GM19452 (cell line): Measurements from ENCODE around the gene ZNF486.
"Not testable (repeated sequence)": the region's sequence is repeated elsewhere in the genome, so short reads cannot be mapped to it uniquely, and the experiment has no call there.

Experiments used
- ATAC-seq: cut with Tn5 transposase; IDR thresholded peaks from one replicate; pipeline ENCODE4 v1.9.1; 2021; ENCODE audit not compliant: unreplicated experiment

ZNF486 gene

DNA sequence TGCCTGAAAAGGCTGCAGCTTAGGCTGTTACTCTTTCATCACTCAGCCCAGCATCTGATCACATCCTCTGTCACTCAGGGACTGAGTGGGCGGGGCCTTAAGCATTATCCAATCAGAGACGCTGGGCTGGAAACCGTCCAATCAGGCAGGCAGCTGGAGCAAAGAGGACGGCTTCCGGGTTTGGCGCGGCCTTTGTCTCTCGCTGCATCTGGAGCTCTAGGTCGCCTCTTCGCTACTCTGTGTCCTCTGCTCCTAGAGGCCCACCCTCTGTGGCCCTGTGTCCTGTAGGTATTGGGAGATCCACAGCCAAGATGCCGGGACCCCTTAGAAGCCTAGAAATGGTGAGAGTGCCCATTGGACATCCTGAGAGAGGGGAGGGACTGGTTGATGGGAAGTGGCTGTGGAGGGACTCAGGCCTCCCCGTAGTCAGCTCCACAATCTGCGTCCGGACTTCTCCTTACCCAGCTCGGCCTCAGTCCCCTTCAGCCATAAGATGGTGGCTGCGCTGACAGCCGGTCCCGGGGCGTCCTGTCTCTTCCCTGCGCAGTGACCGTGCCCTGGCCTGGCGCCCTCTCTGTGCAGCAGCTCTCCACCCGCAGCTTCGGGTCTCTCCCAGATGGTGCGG, at the start of gene ZNF486:
Gene ZNF486, plus strand, starts transcription at position 195 of the 625 bp plus-strand sequence. Its CDS starts 117 bp downstream, at position 312.
- peak; percentile 95 for ATAC-seq

DNA sequence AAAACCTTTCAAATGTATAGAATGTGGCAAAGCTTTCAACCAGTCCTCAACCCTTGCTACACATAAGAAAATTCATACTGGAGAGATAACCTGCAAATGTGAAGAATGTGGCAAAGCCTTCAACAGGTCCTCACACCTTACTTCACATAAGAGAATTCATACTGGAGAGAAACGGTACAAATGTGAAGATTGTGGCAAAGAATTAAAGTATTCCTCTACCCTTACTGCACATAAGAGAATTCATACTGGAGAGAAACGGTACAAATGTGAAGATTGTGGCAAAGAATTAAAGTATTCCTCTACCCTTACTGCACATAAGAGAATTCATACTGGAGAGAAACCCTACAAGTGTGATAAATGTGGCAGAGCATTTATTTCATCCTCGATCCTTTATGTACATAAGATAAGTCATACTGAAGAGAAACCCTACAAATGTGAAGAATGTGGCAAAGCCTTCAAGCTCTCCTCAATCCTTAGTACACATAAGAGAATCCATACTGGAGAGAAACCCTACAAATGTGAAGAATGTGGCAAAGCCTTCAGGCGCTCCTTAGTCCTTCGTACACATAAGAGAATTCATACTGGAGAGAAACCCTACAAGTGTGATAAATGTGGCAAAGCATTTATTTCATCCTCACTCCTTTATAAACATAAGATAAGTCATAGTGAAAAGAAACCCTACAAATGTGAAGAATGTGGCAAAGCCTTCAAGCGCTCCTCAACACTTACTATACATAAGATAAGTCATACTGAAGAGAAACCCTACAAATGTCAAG, 48.8 kb upstream of the ZNF486 start:
- ATAC-seq: not testable (repeated sequence)

DNA sequence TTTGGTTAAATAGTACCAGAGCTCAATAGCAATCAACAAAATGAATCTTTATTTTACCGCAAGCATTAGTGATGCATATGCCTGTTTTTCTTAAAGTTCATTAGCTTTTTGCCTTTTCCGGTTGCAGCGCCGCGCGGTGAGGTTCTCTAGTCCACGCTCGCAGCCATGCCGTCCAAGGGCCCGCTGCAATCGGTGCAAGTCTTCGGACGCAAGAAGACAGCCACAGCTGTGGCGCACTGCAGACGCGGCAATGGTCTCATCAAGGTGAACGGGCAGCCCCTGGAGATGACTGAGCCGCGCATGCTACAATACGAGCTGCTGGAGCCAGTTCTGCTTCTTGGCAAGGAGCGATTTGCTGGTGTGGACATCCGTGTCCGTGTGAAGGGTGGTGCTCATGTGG, 42.1 kb upstream of the ZNF486 start:
- ATAC-seq: no peak

DNA sequence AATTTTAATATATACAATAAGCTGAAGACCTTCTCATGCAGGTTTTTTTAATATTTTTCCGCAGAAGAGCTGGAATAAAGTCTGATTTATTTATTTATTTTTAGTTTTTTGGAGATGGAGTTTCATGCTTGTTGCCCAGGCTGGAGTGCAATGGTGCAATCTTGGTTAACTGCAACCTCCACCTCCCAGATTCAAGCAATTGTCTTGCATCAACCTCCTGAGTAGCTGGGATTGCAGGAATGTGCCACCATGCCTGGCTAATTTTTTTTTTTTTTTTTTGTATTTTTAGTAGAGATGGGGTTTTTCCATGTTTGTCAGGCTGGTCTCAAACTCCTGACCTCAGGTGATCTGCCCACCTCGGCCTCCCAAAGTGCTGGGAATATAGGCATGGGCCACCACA, 34.1 kb upstream of the ZNF486 start:
- not testable (repeated sequence) for ATAC-seq

DNA sequence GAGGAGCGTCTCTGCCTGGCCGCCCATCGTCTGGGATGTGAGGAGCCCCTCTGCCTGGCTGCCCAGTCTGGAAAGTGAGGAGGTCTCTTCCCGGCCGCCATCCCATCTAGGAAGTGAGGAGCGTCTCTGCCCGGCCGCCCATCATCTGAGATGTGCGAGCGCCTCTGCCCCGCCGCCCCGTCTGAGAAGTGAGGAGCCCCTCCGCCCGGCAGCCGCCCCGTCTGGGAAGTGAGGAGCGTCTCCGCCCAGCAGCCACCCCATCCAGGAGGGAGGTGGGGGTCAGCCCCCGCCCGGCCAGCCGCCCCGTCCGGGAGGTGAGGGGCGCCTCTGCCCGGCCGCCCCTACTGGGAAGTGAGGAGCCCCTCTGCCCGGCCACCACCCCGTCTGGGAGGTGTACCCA, 29.3 kb upstream of the ZNF486 start:
- not testable (repeated sequence) for ATAC-seq

DNA sequence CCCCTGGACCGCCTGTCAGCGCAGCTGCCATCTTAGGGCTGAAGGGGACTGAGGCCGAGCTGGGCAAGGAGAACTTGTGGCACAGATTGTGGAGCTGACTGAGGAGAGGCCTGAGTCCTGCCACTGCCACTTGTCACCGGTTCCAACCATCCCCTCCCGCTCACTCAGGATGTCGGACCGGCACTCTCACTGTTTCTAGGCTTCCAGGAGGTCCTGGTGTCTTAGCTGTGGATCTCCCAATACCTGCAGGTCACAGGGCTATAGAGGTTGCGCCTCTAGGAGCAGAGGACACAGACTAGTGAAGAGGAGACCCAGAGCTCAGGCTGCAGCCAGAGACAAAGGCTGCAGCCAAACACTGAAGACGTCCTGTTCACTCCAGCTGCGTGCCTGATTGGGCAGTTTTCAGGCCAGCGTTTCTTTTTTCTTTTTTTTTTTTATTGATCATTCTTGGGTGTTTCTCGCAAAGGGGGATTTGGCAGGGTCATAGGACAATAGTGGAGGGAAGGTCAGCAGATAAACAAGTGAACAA, 15.3 kb upstream of the ZNF486 start:
- no peak for ATAC-seq

DNA sequence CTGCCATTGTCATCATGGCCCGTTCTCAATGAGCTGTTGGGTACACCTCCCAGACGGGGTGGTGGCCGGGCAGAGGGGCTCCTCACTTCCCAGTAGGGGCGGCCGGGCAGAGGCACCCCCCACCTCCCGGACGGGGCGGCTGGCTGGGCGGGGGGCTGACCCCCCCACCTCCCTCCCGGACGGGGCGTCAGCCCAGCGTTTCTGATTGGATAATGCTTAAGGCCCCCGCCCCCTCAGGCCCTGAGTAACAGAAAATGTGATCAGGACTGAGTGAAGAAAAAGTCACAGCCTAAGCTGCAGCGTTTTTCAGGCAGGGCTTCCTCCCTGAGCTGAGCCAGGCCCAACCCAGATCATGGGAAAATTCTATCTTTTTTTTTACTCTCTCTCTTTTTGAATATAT, 14.5 kb upstream of the ZNF486 start:
- ATAC-seq: not testable (repeated sequence)

DNA sequence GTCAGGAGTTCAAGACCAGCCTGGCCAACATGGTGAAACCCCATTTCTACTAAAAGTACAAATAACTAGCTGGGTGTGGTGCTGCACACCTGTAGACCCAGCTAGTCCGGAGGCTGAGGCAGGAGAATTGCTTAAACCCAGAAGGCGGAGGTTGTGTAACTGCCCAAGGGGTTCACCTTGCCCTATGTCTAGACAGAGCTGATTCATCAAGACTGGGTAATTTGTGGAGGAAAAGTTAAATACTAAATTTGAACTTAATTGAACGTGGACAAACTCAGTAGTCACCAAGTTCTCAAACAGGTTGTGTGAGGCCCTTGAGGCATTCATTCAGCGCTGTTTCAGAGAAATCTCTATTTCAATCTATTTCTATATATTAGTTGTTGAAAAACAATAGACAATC, 13.7 kb upstream of the ZNF486 start:
- ATAC-seq: no peak

DNA sequence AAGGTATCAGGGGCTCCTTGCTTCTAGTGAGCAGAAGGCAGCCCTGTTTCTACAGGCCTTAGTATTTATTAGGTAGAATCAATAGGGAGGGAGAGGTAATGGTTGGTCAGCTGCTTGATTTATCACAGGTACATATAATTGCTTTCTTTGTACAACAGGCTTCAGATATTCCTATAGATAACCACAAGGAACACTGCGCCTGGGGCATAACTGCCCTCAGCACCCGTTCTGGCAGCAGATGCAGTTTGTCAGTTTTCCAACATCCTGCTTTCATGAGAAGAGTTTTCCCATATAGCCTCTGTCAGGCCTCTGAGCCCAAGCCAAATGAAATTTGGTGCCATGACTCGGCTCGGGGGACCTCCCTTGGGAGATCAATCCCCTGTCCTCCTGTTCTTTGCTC, 12.4 kb upstream of the ZNF486 start:
- no peak for ATAC-seq

DNA sequence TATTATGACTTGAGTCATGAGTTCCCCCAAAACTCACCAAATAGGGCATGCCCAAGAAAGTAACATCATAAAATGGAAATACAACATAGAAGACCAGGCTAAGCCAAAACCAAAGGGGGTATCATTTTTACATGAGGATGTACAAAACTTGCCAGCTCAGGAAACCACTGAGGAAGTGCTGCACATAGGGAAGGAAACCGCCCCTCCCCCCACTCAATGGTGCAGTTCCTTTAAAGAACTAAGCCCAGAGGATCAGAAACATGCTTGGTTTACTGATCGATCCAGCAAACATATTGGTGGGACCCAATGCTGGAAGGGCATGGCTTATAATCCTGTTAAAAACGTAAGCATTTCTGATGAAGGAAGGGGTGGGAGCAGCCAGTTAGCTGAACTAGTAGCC, 4.2 kb upstream of the ZNF486 start:
- no peak for ATAC-seq

DNA sequence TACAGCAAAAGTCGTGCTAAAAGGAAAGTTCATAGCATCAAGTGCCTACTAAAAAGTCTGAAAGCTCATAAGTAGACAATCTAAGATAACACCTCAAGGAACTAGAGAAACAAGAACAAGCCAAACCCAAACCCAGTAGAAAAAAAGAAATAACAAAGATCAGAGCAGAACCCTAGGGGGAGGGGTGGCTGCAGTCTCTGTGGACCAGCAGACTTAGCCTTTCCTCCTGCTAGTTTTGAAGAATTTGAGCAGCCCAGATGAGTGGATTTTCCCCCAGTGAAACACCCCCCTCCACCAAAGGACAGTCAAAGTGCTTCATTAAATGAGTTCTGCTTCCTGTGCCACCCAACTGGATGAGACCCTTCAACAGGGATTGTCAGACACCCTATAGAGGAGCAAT, 2.6 kb upstream of the ZNF486 start:
- no peak for ATAC-seq

DNA sequence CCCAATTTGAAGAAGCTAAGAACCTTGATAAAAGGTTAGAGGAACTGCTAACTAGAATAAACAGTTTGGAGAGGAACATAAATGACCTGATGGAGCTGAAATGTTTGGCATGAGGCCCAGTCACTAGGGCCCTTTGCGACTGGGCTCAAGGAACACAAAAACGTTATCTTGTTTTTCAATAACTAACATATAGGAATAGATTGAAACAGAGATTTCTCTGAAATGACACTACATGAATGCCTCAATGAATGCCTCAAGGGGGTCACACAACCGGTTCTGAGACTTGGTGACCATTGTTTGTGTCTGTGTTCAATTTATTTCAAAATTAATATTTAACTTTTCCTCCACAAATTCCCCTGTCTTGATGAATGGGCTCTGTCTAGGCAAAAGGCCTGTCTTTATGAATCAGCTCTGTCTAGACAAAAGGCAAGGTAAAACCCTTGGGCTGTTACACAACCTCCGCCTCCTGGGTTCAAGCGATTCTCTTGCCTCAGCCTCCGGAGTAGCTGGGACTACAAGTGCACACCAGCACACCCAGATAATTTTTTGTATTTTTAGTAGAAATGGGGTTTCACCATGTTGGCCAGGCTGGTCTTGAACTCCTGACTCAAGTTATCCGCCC, 932 bp upstream of the ZNF486 start:
- no peak for ATAC-seq

DNA sequence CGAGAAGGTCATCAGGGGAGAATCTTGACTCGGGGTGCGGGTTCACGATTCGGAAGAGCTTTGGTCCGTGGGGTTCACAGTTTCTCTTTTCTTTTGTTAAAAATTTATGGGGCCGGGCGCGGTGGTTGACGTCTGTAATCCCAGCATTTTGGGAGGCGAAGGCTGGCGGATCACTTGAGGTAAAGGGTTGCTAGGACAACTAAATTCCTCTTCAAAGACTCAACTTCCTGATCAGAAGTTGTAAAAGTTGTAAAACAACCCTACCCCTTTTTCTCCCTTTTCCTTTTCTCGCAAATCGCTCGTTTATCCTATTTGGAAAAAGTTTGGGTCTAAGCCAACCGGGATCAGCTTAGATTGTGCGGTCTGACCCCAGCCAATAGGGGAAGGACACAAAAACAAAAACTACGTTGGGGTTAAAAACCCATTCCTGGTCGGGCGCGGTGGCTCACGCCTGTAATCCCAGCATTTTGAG, 673 bp downstream of the ZNF486 start:
- no peak for ATAC-seq

DNA sequence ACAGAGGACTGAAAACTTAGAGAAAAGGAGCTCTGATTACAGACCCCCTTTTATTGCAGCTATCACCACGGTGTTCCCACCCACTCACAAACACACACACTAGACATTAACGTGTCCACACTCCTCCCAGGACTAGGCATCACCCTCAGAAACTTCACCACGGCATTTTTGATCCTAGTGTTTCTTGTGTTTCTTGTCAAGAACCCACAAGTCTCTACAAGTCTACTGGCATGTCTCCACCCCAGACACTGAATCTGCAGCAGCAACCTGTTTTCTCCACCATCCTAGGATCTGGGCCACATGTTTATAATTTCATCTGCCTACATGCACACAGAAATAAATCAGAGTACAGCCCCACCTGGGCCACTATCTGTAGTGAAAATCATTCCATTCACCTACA, 4.3 kb downstream of the ZNF486 start:
- no peak for ATAC-seq

DNA sequence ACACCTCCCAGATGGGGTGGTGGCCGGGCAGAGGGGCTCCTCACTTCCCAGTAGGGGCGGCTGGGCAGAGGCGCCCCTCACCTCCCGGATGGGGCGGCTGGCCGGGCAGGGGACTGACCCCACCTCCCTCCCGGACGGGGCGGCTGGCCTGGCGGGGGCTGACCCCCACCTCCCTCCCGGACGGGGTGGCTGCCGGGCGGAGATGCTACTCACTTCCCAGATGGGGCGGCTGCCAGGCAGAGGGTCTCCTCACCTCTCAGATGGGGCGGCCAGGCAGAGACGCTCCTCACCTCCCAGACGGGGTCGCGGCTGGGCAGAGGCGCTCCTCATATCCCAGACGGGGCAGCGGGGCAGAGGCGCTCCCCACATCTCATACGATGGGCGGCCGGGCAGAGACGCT, 8.8 kb downstream of the ZNF486 start:
- not testable (repeated sequence) for ATAC-seq

DNA sequence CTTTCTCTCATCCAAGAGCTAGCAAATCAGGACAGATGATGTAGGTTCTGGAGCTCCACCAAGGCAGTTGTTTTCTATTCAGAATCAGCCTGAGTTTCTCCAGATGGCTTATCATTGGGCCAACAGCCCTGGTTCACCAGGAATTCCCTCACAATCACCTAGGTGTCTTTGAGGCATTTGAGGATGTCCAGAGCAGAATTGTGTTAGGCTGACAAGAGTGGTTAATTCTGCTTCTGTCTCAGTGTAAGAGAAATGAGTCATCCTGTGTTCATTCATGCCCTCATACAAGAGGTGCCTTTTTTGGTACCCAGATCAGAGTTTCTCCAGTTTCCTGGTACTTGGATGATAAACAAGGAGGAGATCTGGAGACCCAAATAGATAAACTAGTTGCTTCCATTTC, 12.9 kb downstream of the ZNF486 start:
- ATAC-seq: not testable (repeated sequence)

DNA sequence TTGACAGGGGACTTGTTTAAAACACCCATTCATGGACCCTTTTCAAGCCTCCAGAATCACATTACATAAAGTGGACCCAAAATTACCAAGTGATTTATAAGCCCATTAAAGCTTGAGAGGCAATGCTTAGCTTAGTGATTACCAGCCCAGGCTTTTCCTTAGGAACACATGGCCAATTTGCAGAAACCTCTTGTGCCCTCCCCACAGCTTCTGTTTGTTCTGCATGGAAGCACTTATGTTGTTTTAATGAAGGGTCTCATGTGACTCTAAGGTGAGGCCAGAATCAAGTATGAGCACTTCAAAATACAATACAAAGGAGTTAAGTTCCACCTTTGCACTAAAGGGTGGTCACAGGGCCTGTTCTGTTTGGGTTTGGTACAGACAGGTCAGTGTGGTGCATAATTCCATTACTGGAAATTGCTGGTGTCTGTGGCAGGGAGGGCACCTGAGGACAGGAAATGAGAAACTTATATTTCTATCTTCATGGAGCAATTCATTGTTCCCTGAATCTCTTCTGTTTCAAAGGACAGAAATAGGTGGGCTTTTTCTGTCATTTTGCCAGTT, 15.3 kb downstream of the ZNF486 start:
- no peak for ATAC-seq

DNA sequence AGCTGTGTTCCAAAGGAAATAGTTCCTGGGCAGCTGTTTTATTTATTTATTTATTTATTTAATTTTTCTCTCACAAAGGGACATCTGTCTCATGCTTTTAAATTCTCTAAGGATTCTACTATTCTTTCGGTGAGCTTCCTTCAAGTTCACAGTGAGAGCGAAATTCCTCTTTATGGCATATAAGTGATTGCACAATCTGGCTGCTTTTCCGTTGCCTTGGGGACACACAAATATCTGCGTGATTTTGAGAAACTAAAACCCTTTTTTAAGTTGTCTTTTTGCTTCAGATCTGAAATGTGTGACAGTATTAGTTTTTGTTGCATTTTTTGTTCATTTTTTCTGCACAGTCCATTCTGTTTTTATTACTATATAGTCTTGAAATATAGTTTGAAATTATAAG, 19.2 kb downstream of the ZNF486 start:
- no peak for ATAC-seq

DNA sequence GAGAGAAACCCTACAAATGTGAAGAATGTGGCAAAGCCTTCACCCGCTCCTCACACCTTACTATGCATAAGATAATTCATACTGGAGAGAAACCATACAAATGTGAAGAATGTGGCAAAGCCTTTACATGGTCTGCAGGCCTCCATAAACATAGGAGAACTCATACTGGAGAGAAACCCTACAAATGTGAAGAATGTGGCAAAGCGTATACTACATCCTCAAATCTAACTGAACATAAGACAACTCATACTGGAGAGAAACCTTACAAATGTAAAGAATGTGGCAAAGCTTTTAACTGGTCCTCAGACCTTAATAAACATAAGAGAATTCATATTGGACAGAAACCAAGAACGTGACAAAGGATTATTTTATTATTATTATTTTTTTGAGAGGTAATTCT, 30.7 kb downstream of the ZNF486 start:
- ATAC-seq: no peak

DNA sequence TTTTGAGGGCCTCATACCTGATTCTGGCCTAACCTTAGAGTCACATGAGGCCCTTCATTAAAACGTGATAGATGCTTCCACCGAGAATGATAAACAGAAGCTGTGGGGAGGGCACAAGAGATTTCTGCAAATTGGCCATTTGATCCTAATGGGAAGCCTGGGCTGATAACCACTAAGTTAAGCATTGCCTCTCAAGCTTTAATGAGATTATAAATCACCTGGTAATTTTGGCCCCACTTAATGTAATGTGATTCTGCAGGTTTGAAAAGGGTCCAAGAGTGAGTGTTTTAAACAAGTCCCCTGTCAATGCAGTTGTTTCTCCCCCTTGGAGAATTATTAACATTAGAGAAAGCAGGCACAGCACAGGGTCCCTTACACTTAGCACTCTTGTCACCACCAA, 42.0 kb downstream of the ZNF486 start:
- no peak for ATAC-seq

DNA sequence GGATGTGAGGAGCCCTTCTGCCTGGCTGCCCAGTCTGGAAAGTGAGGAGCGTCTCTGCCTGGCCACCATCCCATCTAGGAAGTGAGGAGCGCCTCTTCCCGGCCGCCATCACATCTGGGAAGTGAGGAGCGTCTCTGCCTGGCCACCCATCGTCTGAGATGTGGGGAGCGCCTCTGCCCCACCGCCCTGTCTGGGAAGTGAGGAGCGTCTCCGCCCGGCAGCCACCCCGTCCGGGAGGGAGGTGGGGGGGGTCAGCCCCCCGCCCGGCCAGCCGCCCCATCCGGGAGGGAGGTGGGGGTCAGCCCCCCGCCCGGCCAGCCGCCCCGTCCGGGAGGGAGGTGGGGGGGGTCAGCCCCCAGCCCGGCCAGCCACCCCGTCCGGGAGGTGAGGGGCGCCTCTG, 47.4 kb downstream of the ZNF486 start:
- not testable (repeated sequence) for ATAC-seq
